Hepatocyte (in vitro differentiated cells): ENCODE data around the gene S1PR2. TPM values are rescaled to one million over a fixed set of nuclear protein-coding genes. Genes with fewer than 3 reads are reported as not detected.
"Not testable (repeated sequence)": the region's sequence is repeated elsewhere in the genome, so short reads cannot be mapped to it uniquely, and the experiment has no call there.

Source experiments
- DNase-seq: peaks from one replicate; pipeline ENCODE4 v3.0.0-alpha.2; 2016; ENCODE audit warnings: low spot score
- H2AFZ ChIP-seq: fragments of 200-600 bp; sonication (generic); 2 replicates; pipeline ENCODE4 v1.6.0; 2016; ENCODE audit warnings: antibody characterized with exemption, mild to moderate bottlenecking
- H3K27ac ChIP-seq: fragments of 200-600 bp; sonication (generic); 2 replicates; pipeline ENCODE4 v1.5.1; 2016; ENCODE audit warnings: mild to moderate bottlenecking
- H3K27me3 ChIP-seq: fragments of 200-600 bp; sonication (generic); 2 replicates; pipeline ENCODE4 v1.6.1; 2016
- H3K36me3 ChIP-seq: fragments of 200-600 bp; sonication (generic); replicated peaks from 2 replicates; pipeline ENCODE4 v1.5.1; 2016; ENCODE audit warnings: low read depth; ENCODE audit not compliant: insufficient read depth
- H3K4me1 ChIP-seq: fragments of 200-600 bp; sonication (generic); 2 replicates; pipeline ENCODE4 v1.5.1; 2016; ENCODE audit warnings: mild to moderate bottlenecking, moderate library complexity; ENCODE audit not compliant: insufficient read depth
- H3K4me2 ChIP-seq: fragments of 200-600 bp; sonication (generic); 2 replicates; pipeline ENCODE4 v1.6.0; 2016
- H3K4me3 ChIP-seq: fragments of 200-600 bp; sonication (generic); 2 replicates; pipeline ENCODE4 v1.5.1; 2016; ENCODE audit warnings: mild to moderate bottlenecking
- H3K79me2 ChIP-seq: fragments of 200-600 bp; sonication (generic); 2 replicates; pipeline ENCODE4 v1.6.0; 2017; ENCODE audit warnings: mild to moderate bottlenecking
- H3K9me2 ChIP-seq: fragments of 200-600 bp; sonication (generic); replicated peaks from 2 replicates; pipeline ENCODE4 v1.6.0; 2017; ENCODE audit warnings: mild to moderate bottlenecking; ENCODE audit not compliant: insufficient read depth
- H3K9me3 ChIP-seq: fragments of 200-600 bp; sonication (generic); 2 replicates; pipeline ENCODE4 v1.5.1; 2016; ENCODE audit warnings: low read depth, mild to moderate bottlenecking
- H4K20me1 ChIP-seq: fragments of 200-600 bp; sonication (generic); 2 replicates; pipeline ENCODE4 v1.6.0; 2016; ENCODE audit warnings: mild to moderate bottlenecking; ENCODE audit not compliant: insufficient read depth, poor library complexity, severe bottlenecking
- EZH2 ChIP-seq: fragments of 200-600 bp; sonication (generic); IDR thresholded peaks from 2 replicates; pipeline ENCODE4 v1.6.1; 2016; ENCODE audit warnings: antibody characterized with exemption, mild to moderate bottlenecking, borderline replicate concordance
- EZH2phosphoT487 ChIP-seq: fragments of 200-600 bp; sonication (generic); IDR thresholded peaks from one replicate; pipeline ENCODE4 v1.6.1; 2018; ENCODE audit warnings: antibody characterized with exemption, mild to moderate bottlenecking, low read depth, moderate library complexity; ENCODE audit not compliant: unreplicated experiment, severe bottlenecking
- WGBS: methylation state at CpG from one replicate; pipeline ENCODE4 v1.1.6; 2016; ENCODE audit warnings: low lambda C conversion rate; ENCODE audit errors: missing lambda C conversion rate; 5-methylcytosine and 5-hydroxymethylcytosine counted together
- polyA plus RNA-seq: library from polyadenylated mRNA; unstranded; fragments of >200 nt; fragmentation: Nextera tagmentation; extraction: Ambion mirVana; gene quantifications from 2 replicates; pipeline ENCODE4 v1.2.1, GENCODE V29; 2016
- total RNA-seq: library from RNA; depleted of rRNA; stranded (reverse); fragments of >200 nt; gene quantifications from 2 replicates; pipeline ENCODE4 v1.2.3, GENCODE V29; 2014
- TF ChIP-seq, protein P1 (sequence below): fragments of 200-600 bp; sonication (generic); IDR thresholded peaks from 2 replicates; pipeline ENCODE4 v1.5.1; 2016; ENCODE audit warnings: antibody characterized with exemption, mild to moderate bottlenecking; ENCODE audit not compliant: poor library complexity

The S1PR2 gene
- total and polyA plus RNA-seq, 2 experiments from 2014 or later, result 8.6 to 16.1 TPM

DNA sequence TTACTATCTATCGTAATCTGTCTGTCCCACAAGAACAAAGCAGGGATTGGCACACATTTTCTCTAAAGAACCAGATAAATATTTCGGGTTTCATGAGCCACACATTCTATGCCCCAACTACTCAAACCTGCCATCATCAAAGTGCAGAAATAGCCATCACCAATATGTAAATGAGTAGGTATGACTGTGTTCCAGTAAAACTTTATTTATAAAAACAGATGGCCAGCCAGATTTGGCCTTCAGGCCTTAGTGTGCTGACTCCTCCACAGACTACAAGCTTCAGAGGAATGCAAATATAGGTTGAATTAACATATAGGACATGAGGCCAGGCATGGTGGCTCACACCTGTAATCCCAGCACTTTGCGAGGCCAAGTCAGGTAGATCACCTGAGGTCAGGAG, 27.4 kb downstream of the S1PR2 start:
- no peaks in the 10 kb centered on the region for H3K27me3 ChIP-seq
- H3K4me2 ChIP-seq, result no peak overlapping the region
- no peaks in the 10 kb centered on the region for H3K9me3 ChIP-seq
- H3K4me3 ChIP-seq, result no peak overlapping the region
- H3K79me2 ChIP-seq, result no peaks in the 10 kb centered on the region
- H4K20me1 ChIP-seq, result no peaks in the 10 kb centered on the region
- no peaks in the 10 kb centered on the region for H3K36me3 ChIP-seq
- TF ChIP-seq, protein P1, sequence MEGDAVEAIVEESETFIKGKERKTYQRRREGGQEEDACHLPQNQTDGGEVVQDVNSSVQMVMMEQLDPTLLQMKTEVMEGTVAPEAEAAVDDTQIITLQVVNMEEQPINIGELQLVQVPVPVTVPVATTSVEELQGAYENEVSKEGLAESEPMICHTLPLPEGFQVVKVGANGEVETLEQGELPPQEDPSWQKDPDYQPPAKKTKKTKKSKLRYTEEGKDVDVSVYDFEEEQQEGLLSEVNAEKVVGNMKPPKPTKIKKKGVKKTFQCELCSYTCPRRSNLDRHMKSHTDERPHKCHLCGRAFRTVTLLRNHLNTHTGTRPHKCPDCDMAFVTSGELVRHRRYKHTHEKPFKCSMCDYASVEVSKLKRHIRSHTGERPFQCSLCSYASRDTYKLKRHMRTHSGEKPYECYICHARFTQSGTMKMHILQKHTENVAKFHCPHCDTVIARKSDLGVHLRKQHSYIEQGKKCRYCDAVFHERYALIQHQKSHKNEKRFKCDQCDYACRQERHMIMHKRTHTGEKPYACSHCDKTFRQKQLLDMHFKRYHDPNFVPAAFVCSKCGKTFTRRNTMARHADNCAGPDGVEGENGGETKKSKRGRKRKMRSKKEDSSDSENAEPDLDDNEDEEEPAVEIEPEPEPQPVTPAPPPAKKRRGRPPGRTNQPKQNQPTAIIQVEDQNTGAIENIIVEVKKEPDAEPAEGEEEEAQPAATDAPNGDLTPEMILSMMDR, result no peak
- H3K4me1 ChIP-seq, result peaks cover 3% of the 10 kb centered on the region
- no peak for DNase-seq
- no peak overlapping the region for H2AFZ ChIP-seq
- no peak overlapping the region for H3K27ac ChIP-seq
- H3K9me2 ChIP-seq, result no peaks in the 10 kb centered on the region
- WGBS, result 96% methylated on average over 3 of the region's 3 CpGs

DNA sequence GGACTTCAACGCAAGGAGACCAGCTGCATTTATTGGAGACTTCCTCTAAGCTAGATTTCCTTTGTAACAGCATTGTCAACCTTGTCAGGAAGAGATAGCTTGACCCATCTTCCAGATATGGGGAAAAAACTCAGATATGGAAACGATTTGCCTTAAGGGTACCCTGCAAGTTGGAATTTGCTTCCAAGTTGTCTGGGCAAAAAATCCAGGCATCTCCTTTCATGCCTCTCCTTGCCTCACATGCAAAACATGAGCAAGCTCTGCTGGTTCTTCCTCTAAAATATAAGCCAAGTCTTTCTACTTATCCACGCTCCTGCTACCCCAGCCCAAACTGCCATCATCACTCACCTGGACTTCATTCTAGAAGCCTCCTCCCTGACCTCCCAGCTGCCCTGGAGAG, 30.0 kb downstream of the S1PR2 start:
- no peak overlapping the region for H2AFZ ChIP-seq
- no peak for DNase-seq
- no peak overlapping the region for H3K4me2 ChIP-seq
- H3K27me3 ChIP-seq, result no peaks in the 10 kb centered on the region
- TF ChIP-seq, protein P1, result no peak
- TF ChIP-seq EZH2phosphoT487 (no peak), EZH2 (no peak)
- no peaks in the 10 kb centered on the region for H3K9me2 ChIP-seq
- H3K4me1 ChIP-seq, result no peaks in the 10 kb centered on the region
- H3K36me3 ChIP-seq, result no peaks in the 10 kb centered on the region
- no peak overlapping the region for H3K4me3 ChIP-seq
- WGBS, result 91% methylated on average over 3 of the region's 3 CpGs
- H3K27ac ChIP-seq, result no peak overlapping the region
- H3K79me2 ChIP-seq, result no peaks in the 10 kb centered on the region
- no peaks in the 10 kb centered on the region for H3K9me3 ChIP-seq
- H4K20me1 ChIP-seq, result no peaks in the 10 kb centered on the region

DNA sequence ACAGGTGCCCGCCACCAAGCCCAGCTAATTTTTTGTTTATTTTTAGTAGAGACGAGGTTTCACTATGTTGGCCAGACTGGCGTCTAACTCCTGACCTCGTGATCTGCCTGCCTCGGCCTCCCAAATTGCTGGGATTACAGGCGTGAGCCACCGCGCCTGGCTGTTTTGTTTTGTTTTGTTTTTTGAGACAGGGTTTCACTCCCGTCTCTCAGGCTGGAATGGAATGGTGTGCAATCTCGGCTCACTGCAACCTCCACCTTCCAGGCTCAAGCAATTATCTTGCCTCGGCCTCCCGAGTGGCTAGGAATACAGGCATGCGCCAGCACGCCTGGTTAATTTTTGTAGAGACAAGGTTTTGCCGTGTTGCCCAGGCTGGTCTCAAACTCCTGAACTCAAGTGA, 31.0 kb downstream of the S1PR2 start:
- H3K4me3 ChIP-seq, H3K36me3 ChIP-seq, H4K20me1 ChIP-seq, H3K4me2 ChIP-seq, H3K9me2 ChIP-seq, DNase-seq, H3K27me3 ChIP-seq, H2AFZ ChIP-seq, H3K27ac ChIP-seq, H3K4me1 ChIP-seq, H3K9me3 ChIP-seq, H3K79me2 ChIP-seq: not testable (repeated sequence)
- WGBS, result 89% methylated on average over 15 of the region's 15 CpGs

DNA sequence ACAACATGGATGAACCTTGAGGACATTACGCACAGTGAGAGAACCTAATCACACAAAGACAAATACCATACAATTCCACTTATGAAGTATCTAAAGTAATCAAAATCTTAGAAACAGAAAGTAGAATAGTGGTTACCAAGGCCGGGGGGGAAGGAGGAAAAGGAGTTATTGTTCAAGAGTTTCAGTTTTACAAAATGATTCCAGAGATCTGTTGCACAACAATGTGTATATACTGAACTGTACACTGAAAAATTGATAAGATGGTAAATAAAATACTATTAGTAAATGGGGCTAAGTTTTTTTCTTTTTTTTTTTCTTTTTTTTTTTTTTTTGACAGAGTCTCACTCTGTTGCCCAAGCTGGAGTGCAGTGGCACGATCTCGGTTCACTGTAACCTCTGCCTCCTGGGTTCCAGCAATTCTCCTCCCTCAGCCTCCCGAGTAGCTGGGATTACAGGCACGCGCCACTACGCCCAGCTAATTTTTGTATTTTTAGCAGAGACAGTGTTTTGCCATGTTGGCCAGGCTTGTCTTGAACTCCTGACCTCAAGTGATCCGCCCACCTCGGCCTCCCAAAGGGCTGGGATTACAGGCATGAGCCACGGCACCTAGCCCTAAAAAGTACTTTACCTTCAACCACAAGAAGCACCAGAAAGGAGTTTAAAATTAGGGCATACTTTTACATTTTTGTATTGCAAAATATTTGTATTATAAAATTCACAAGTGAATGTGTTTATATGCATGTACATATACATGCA, 32.1 kb downstream of the S1PR2 start:
- H3K4me2 ChIP-seq, H2AFZ ChIP-seq, H3K9me2 ChIP-seq, H3K4me1 ChIP-seq, H4K20me1 ChIP-seq, H3K27me3 ChIP-seq, H3K9me3 ChIP-seq, H3K79me2 ChIP-seq, H3K27ac ChIP-seq, H3K36me3 ChIP-seq, H3K4me3 ChIP-seq, DNase-seq: not testable (repeated sequence)
- 86% methylated on average over 11 of the region's 11 CpGs for WGBS
